Measurements from ENCODE around the gene KRAS.

DNA sequence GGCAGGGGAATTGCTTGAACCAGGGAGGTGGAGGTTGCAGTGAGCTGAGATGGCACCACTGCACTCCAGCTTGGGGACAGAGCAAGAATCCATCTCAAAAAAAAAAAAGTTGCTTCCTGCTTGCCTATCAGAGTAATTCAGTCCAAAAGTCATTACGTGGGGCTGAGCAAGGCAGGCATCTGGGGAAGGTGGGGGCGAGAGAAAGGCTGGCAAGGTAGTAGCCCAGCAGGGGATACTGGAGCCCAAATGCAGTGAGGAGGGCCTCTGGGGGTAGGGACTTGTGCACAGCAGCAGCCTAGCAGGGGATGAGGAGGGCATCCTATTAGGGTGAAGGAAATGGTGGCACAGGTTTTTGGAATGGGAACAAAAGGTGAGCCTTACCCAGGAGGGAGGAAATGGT, 48.6 kb downstream of the KRAS start:
- TF ChIP-seq, protein P1, sequence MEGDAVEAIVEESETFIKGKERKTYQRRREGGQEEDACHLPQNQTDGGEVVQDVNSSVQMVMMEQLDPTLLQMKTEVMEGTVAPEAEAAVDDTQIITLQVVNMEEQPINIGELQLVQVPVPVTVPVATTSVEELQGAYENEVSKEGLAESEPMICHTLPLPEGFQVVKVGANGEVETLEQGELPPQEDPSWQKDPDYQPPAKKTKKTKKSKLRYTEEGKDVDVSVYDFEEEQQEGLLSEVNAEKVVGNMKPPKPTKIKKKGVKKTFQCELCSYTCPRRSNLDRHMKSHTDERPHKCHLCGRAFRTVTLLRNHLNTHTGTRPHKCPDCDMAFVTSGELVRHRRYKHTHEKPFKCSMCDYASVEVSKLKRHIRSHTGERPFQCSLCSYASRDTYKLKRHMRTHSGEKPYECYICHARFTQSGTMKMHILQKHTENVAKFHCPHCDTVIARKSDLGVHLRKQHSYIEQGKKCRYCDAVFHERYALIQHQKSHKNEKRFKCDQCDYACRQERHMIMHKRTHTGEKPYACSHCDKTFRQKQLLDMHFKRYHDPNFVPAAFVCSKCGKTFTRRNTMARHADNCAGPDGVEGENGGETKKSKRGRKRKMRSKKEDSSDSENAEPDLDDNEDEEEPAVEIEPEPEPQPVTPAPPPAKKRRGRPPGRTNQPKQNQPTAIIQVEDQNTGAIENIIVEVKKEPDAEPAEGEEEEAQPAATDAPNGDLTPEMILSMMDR (IDR thresholded peaks at IDR 0.05; ENCODE audit: low read depth, low read length) = no peak
- no peak for TF ChIP-seq EZH2phosphoT487 (IDR thresholded peaks at IDR 0.05; ENCODE audit: low read depth)
